DMS79 (cell line): ENCODE results near the gene RYR2.
"Not testable (repeated sequence)": the region's sequence is repeated elsewhere in the genome, so short reads cannot be mapped to it uniquely, and the experiment has no call there.

Experiments
- DNase-seq: peaks from one replicate; lab custom pipeline; 2025; lab: John Stamatoyannopoulos, UW

Gene RYR2

GRCh38 chr1:237145379-237146135 is 103.6 kb downstream of the RYR2 start:
- DNase-seq = no peak

- no peak for DNase-seq
Observed at GRCh38 chr1:237146241-237146640, 104.3 kb downstream of the RYR2 start.

GRCh38 chr1:237149857-237150256 is 107.9 kb downstream of the RYR2 start:
- no peak for DNase-seq

- not testable (repeated sequence) for DNase-seq
Observed at GRCh38 chr1:237151979-237152378, 110.0 kb downstream of the RYR2 start.

GRCh38 chr1:237152506-237153335 is 110.7 kb downstream of the RYR2 start:
- DNase-seq = no peak

- DNase-seq = no peak
Observed at GRCh38 chr1:237154157-237154556, 112.2 kb downstream of the RYR2 start.

GRCh38 chr1:237164406-237165352 is 122.7 kb downstream of the RYR2 start:
- DNase-seq = no peak

- no peak for DNase-seq
Observed at GRCh38 chr1:237166086-237166485, 124.1 kb downstream of the RYR2 start.

GRCh38 chr1:237166593-237167101 is 124.7 kb downstream of the RYR2 start:
- no peak for DNase-seq

- no peak for DNase-seq
Observed at GRCh38 chr1:237170149-237170548, 128.2 kb downstream of the RYR2 start.

GRCh38 chr1:237171454-237172117 is 129.6 kb downstream of the RYR2 start:
- no peak for DNase-seq

GRCh38 chr1:237172118-237172485 is 130.1 kb downstream of the RYR2 start:
- DNase-seq = no peak

- no peak for DNase-seq
Observed at GRCh38 chr1:237179503-237179902, 137.5 kb downstream of the RYR2 start.

- DNase-seq = no peak
Observed at GRCh38 chr1:237180256-237180655, 138.3 kb downstream of the RYR2 start.

GRCh38 chr1:237181743-237182317 is 139.8 kb downstream of the RYR2 start:
- DNase-seq = no peak

GRCh38 chr1:237183963-237184540 is 142.1 kb downstream of the RYR2 start:
- no peak for DNase-seq

GRCh38 chr1:237186675-237187074 is 144.7 kb downstream of the RYR2 start:
- DNase-seq = no peak

- DNase-seq = no peak
Observed at GRCh38 chr1:237187842-237188241, 145.9 kb downstream of the RYR2 start.

- DNase-seq = no peak
Observed at GRCh38 chr1:237191403-237191802, 149.4 kb downstream of the RYR2 start.
